Measurements from ENCODE around the gene GALNT18.

DNA sequence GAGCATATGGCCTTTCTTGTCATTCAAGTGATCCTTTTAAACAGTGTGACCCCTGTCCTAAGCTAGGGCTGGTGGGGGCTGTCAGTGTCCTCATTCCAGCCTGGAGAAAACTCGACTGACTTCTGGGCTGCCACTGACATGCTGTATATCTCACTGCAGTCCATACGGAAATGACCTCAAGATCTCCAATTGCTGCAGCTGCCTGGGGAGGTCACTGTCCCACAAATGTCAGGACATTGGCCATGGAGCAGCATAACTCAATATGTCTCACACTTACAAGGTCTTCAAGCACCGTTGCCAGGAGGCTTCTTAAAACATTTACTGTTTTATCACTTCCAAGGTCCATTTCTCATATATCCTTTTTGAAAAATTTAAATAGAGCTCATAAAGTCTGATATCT lies 240.9 kb downstream of the GALNT18 start:
- TF ChIP-seq POLR2A (IDR thresholded peaks at IDR 0.05) (no peak), CTCF (IDR thresholded peaks at IDR 0.05) (no peak)

All from ovary (tissue), 3 donors.